Fibroblast of villous mesenchyme (primary cell): ENCODE results near the gene P2RY13. TPM values are rescaled to one million over a fixed set of nuclear protein-coding genes. Genes with fewer than 3 reads are reported as not detected.
A peak's percentile ranks its signal among the peaks of the same experiment; 100 is the strongest.

Experiments used
- DNase-seq: peaks from one replicate; pipeline ENCODE4 v3.0.0-alpha.2; 2010; ENCODE audit warnings: low read depth
- H3K4me3 ChIP-seq: 2 replicates; pipeline ENCODE4 v1.5.1; 2011; ENCODE audit warnings: low read depth, mild to moderate bottlenecking, low read length
- CTCF ChIP-seq: IDR thresholded peaks from 2 replicates; pipeline ENCODE4 v1.5.1; 2012; ENCODE audit warnings: low read depth, mild to moderate bottlenecking, low read length; ENCODE audit not compliant: insufficient read depth
- total RNA-seq: library from RNA; depleted of rRNA; stranded (reverse); fragments of >200 nt; gene quantifications from 2 replicates; pipeline ENCODE4 v1.2.3, GENCODE V29; 2012

Gene P2RY13
- total RNA-seq, 1 donor: not detected

- no peak for TF ChIP-seq CTCF
- no peak for DNase-seq
- H3K4me3 ChIP-seq: no peak within 1 kb of the TSS
Measured at GRCh38 chr3:151316267-151316991, 12.9 kb downstream of the P2RY13 start, which contains the start of gene GPR87. Gene GPR87, minus strand, starts transcription at chr3:151316820. Its CDS starts 16,720 bp downstream, at chr3:151300100.

DNA sequence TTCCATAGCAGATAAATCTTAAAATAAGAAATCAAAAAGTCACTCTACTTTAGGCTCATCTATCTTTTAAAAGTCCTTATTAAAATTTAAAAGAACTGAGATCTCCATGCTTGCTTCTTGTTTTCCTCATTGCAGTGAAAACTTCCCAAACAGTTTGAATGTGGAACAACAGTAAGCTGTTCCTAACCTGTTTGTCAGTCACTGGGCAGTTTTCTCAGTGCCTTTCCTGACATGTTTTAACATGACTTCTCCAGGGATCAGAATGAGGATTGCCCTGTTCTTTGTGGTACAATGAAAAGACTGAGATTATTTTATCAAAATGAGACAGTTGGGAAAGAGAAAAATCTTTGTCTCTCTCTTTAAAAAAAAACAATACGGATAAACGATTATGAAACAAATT, 13.5 kb downstream of the P2RY13 start:
- no peak for DNase-seq
- TF ChIP-seq CTCF: no peak
- H3K4me3 ChIP-seq: no peak overlapping the region

GRCh38 chr3:151315136-151315535, 14.2 kb downstream of the P2RY13 start:
- H3K4me3 ChIP-seq: no peak overlapping the region
- DNase-seq: peak; percentile 89
- TF ChIP-seq CTCF: no peak

DNA sequence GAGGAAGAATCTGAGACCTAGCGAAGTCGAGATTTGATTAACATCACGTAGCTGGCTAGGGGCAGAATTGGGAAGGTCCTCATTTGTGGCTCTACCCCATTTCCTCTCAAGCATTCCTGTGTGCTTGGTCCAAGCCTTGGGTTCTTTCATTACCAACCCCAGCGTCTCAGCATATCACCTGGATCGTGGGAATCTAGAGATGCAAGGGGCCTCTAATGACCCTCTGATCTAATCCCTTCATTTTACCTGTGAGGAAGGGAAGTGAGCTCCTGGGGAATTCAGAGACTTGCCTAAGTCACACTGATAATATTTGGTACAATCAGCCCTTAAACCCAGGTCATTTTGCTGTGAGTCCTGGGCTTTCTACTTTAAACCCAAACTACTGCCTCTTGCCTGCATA, 14.8 kb downstream of the P2RY13 start:
- H3K4me3 ChIP-seq: no peak overlapping the region
- DNase-seq: no peak
- no peak for TF ChIP-seq CTCF

GRCh38 chr3:151314137-151314536, 15.2 kb downstream of the P2RY13 start:
- H3K4me3 ChIP-seq: no peak overlapping the region
- no peak for TF ChIP-seq CTCF
- no peak for DNase-seq

GRCh38 chr3:151312972-151313371, 16.4 kb downstream of the P2RY13 start:
- H3K4me3 ChIP-seq: no peak overlapping the region
- DNase-seq: no peak
- no peak for TF ChIP-seq CTCF

DNA sequence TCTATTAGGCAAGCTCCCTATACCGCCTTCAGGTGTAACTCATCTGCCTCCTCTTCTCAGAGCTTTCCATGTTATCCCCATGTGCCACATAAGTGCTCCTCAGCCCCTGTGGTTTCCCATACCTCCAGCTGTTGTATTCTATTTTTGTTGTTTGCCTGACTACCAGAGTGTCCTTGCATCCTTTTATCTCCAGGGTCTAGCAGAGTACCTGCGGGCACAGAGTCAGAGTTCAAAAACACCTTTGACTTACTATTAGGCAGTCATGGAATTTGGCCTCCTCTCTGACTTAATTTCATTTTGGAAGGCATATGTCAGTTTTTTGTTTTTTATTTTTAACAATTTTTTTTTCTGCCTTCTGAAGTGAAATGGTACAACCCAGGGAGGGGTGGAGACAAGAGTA, 19.8 kb downstream of the P2RY13 start:
- no peak overlapping the region for H3K4me3 ChIP-seq
- no peak for DNase-seq
- TF ChIP-seq CTCF: no peak
